ENCODE data around the gene NIBAN1. TPM values are rescaled to one million over a fixed set of nuclear protein-coding genes. Genes with fewer than 3 reads are reported as not detected.
"Not testable (repeated sequence)": the region's sequence is repeated elsewhere in the genome, so short reads cannot be mapped to it uniquely, and the experiment has no call there.

The NIBAN1 gene
- total RNA-seq, 1 experiment from 2014 or later = 11.0 TPM

DNA sequence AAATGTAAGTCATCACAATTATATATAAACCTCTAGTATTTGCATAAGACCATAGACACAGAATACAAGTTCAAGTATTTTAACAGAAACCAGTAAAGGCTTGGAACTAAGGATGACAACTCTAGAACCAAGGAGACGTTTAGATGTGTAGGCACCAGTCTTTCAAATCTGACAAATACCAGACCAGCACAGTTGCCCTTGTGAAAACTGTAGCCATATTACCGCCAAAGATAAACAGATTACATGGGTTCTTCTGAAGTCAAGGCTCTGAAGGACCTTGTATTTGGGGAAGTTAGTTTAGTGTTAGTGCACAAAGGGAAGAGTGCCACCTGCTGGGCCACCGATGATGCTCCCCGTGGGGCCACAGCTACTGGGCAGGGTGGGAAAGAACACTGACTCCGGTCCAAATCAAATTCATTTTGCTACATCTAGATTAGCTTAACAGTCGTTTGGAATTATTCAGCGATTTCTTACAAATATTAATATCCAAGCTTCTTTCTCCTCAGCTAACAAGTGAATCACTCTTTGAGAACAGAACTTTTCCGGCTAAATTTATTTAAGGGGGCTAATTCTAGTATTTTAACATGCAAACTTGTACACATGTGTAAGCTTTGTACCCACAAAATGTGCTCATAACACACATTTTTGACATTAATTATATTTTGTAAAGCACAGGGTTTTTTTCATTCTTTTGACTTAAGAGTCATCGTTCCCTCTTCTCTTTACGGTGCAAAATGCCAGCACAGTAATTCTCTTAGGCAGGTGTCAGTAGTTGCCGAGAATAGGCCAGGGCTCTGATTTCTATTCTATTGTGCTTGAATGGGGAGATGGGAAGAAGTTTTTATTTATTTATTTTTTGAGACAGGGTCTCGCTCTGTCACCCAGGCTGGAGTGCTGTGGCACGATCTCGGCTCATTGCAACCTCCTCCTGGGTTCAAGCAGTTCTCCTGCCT lies 8.0 kb upstream of the NIBAN1 start:
- peaks cover 3% of the 10 kb centered on the region for H3K27me3 ChIP-seq
- H3K36me3 ChIP-seq = no peaks in the 10 kb centered on the region
- H3K9me3 ChIP-seq = no peaks in the 10 kb centered on the region
- peak; percentile 69 for DNase-seq
- H3K4me3 ChIP-seq = no peak overlapping the region

GRCh38 chr1:184980726-184981125 lies 6.4 kb upstream of the NIBAN1 start:
- H3K36me3 ChIP-seq = no peaks in the 10 kb centered on the region
- peaks cover 3% of the 10 kb centered on the region for H3K27me3 ChIP-seq
- H3K4me3 ChIP-seq = no peak overlapping the region
- no peak for DNase-seq
- no peaks in the 10 kb centered on the region for H3K9me3 ChIP-seq

DNA sequence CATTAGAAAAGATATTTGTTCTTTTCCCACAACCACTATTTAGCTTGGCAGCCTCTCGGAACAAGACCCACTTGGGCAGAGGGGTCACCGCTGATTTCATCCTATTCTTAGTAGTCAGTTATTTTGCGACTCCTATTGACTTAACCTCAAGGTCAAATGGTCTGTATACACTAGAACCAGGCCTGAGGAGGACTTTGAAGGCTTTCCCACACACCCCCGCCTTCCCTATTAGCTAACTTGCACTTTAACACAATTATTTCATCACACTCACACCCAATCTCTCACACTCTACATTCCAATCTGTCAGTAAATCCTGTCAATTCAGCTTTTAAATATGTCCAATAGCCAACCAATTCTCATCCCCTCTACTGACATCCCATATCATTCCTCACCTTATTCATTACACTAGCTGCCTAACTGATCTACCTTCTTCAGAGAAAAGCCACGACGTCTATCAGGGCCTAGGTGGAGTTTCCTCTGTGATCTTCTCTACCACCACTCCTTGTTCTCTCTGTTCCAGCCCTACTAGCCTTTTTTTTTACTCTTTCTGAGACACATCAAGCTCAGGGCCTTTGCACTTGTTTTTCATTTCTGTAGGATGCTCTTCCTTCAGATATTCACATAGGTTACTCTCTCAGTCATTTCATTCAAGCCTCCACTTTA lies 1.0 kb upstream of the NIBAN1 start:
- H3K9me3 ChIP-seq = no peaks in the 10 kb centered on the region
- H3K4me3 ChIP-seq = no peak overlapping the region
- DNase-seq = no peak
- H3K27me3 ChIP-seq = no peaks in the 10 kb centered on the region; the same call in 1 of the 2 replicates
- no peaks in the 10 kb centered on the region for H3K36me3 ChIP-seq

DNA sequence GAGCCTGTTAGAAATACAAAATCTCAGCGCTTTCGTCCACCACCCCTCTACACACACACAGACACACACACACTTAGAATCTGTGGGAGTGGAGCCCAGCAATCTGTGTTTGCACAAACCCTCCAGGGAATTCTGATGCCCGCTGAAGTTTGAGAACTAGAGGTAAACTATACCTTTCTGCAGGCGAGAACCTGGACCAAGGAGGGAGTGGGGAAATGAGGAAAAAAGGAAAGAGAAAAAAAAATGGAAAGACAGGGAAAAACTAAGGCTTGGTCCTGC lies 468 bp upstream of the NIBAN1 start:
- Histone ChIP-seq H3K36me3 (no peaks in the 10 kb centered on the region), H3K9me3 (no peaks in the 10 kb centered on the region), H3K27me3 (no peaks in the 10 kb centered on the region; the same call in 1 of the 2 replicates), H3K4me3 (peak overlapping the region; percentile 64)
- no peak for DNase-seq

DNA sequence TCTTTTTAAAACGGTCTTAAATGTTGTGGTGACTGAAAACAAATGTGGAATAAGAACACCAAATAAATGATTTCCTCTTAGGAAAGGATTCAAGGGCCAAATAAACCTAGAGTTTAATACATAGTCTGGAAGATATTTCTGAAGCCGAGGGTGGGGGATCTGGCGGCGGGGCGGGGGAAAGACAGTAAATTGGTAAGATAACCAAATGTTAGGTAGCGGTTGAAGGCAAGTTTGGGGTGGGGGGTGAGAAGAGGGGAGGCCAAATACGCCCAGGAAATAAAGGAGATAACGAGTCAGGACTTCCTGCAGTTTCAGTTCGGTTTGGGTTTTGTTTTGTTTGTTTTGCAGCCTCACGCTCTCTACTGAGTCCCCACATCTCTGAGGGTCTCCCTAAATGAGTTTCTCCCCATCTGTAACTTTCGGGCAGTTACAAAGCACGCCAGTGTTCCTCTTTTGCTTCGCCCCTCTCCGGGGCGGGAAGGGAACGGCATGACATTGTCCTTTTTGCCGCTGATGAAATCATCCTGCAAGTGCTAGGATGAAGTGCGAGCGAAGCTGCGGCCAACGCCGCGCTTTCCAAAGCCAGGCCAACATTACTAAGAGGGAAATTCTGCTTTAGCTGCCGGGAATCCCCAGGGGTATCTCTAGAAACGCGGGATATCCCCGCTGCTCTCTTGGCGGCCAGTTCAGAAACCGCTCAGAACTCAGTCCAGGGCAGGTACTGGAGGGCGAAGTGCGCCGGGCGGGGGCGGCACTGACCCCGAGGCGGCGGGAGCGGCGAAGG lies 844 bp downstream of the NIBAN1 start:
- peak; percentile 61 for DNase-seq
- Histone ChIP-seq H3K4me3 (peak overlapping the region; percentile 64), H3K27me3 (no peaks in the 10 kb centered on the region; the same call in 1 of the 2 replicates), H3K36me3 (no peaks in the 10 kb centered on the region), H3K9me3 (no peaks in the 10 kb centered on the region)

DNA sequence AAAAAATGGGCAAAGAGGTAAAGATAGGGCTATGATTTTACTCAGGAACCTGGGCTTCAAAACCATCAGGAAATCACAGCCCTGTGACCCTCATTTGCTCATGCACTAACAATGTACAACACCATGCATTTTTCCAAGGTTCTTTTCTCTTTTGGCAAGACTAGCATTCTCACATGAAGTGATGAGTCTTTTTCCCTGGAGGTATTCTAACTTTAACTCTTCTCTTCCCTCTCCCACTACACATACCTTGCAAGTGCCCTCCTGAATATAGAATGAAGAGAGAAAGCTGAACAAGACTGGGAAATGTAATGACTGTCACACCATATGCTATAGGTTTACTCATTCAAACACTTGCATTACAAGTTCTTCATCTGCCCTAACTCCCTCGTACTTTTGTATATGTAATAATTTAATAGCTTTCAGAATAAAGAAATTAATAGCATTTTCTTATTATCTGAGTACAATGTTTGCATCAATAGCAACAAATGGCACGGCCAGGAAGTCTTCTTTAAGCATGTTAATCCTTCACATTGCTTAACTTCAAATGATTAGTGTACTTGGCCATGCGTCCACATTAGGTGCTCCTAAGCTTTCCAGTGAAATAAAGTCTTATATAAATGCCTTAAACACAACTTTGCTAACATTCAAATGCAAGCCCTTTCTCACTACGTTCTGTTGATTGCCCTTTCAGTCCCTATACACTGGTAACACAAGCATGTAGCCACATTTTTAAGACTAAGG lies 1.8 kb downstream of the NIBAN1 start:
- no peaks in the 10 kb centered on the region for H3K9me3 ChIP-seq
- DNase-seq = peak; percentile 18
- H3K4me3 ChIP-seq = peak overlapping the region; percentile 64
- no peaks in the 10 kb centered on the region for H3K36me3 ChIP-seq
- H3K27me3 ChIP-seq = no peaks in the 10 kb centered on the region; the same call in 1 of the 2 replicates

DNA sequence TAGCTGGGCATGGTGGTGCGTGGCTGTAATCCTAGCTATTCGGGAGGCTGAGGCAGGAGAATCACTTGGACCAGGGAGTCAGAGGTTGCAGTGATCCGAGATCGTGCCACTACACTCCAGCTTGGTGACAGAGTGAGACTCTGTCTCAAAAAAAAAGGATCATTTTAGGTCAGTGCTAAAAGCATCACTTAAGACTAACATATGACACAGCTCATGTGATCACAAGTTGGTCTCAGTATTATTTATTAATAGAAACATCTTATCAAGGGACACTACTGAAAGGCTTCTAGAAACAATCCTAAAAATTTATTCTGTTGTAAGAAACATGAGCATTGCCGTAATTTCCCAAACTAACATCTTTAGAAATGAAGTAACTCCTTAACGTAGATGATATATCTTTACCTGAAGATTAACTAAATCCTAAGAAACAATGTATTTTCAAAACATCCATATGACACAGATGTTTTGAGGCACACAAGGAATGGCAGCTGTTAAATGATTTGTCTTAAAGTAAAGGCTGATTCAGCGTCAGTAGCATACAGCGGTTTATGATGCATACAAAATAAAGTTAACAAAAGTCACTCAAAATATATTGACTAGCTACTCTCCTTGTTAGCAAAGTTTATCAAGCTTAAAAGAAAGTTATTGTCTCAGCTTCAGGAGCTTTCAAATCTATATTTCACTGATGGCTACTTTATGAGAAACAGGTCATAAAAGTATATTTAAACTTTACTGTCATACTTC lies 2.6 kb downstream of the NIBAN1 start:
- H3K4me3 ChIP-seq = no peak overlapping the region
- no peaks in the 10 kb centered on the region for H3K9me3 ChIP-seq
- no peak for DNase-seq
- H3K36me3 ChIP-seq = no peaks in the 10 kb centered on the region
- H3K27me3 ChIP-seq = no peaks in the 10 kb centered on the region; the same call in 1 of the 2 replicates

GRCh38 chr1:184970691-184971161 lies 3.6 kb downstream of the NIBAN1 start:
- no peaks in the 10 kb centered on the region for H3K9me3 ChIP-seq
- H3K4me3 ChIP-seq = peak overlapping the region; percentile 12; the same call in 1 of the 2 replicates
- H3K27me3 ChIP-seq = no peaks in the 10 kb centered on the region; the same call in 1 of the 2 replicates
- DNase-seq = peak; percentile 82
- H3K36me3 ChIP-seq = no peaks in the 10 kb centered on the region

- DNase-seq = no peak
- Histone ChIP-seq H3K4me3 (no peak overlapping the region), H3K9me3 (no peaks in the 10 kb centered on the region), H3K36me3 (no peaks in the 10 kb centered on the region; the same call in 1 of the 2 replicates), H3K27me3 (no peaks in the 10 kb centered on the region)
Observed at GRCh38 chr1:184966989-184967388, 7.3 kb downstream of the NIBAN1 start.

GRCh38 chr1:184965944-184966860 lies 8.1 kb downstream of the NIBAN1 start:
- peak; percentile 39 for DNase-seq
- no peak overlapping the region for H3K4me3 ChIP-seq

DNA sequence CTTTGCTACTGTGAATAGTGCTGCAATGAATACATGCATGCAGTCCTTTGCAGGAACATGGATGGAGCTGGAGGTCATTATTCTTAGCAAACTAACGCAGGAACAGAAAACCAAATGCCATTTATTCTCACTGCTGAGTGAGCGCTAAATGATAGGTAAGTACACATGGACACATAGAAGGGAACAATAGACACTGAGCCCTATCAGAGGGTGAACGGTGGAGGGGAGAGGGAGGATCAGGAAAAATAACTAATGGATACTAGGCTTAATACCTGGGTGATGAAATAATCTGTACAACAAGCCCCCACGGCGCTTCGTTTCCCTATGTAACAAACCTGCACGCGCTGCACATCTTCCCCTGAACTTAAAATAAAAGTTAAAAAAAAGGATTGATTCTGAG lies 8.9 kb downstream of the NIBAN1 start:
- no peaks in the 10 kb centered on the region for H3K27me3 ChIP-seq
- no peaks in the 10 kb centered on the region; the same call in 1 of the 2 replicates for H3K36me3 ChIP-seq
- DNase-seq = no peak
- H3K4me3 ChIP-seq = no peak overlapping the region
- no peaks in the 10 kb centered on the region for H3K9me3 ChIP-seq

More at GRCh38 chr1:184965944-184966860, 8.1 kb downstream of the NIBAN1 start:
- Histone ChIP-seq H3K36me3 (no peaks in the 10 kb centered on the region; the same call in 1 of the 2 replicates), H3K27me3 (no peaks in the 10 kb centered on the region), H3K9me3 (no peaks in the 10 kb centered on the region)

DNA sequence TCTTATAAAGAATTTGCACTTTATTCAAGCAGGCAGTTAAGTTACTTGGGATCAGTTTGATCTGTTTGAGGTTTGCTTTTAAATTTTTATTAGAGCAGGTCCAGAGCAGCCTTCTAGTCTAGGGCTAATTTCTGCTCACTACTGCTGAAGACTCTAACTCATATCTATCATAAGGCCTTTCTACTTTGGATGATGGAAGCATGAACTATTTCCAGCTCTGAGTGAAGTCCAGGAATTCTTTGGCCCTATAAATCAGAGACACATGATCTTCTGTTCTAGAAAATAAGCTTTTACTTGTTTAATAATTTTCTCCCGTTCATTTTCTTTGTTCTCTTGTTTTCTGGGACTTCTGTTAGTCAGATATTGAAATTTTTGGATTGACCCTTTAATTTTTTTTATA lies 14.7 kb downstream of the NIBAN1 start:
- Histone ChIP-seq H3K36me3 (no peaks in the 10 kb centered on the region; the same call in 1 of the 2 replicates), H3K9me3 (no peaks in the 10 kb centered on the region), H3K4me3 (no peak overlapping the region), H3K27me3 (no peaks in the 10 kb centered on the region)
- no peak for DNase-seq

- DNase-seq = peak; percentile 15
- Histone ChIP-seq H3K4me3 (no peak overlapping the region), H3K27me3 (no peaks in the 10 kb centered on the region), H3K9me3 (no peaks in the 10 kb centered on the region), H3K36me3 (no peaks in the 10 kb centered on the region; the same call in 1 of the 2 replicates)
Observed at GRCh38 chr1:184958554-184959353, 15.6 kb downstream of the NIBAN1 start.

GRCh38 chr1:184957901-184958300 lies 16.4 kb downstream of the NIBAN1 start:
- not testable (repeated sequence) for DNase-seq, H3K4me3 ChIP-seq, H3K27me3 ChIP-seq

More at GRCh38 chr1:184957901-184958300, 16.4 kb downstream of the NIBAN1 start:
- not testable (repeated sequence) for H3K36me3 ChIP-seq, H3K9me3 ChIP-seq

Data from MG63 (cell line).